ENCODE measurements around the gene PACRG. TPM values are rescaled to one million over a fixed set of nuclear protein-coding genes. Genes with fewer than 3 reads are reported as not detected.

Gene PACRG
- total RNA-seq, 1 donor from 2014 or later, result 1.1 TPM

- Mint-ChIP-seq H3K27me3 (ENCODE audit: low read depth) (no peaks in the 10 kb centered on the region), H3K4me3 (ENCODE audit: unreplicated experiment) (no peak overlapping the region), H3K36me3 (ENCODE audit: low read depth) (no peaks in the 10 kb centered on the region), H3K9me3 (ENCODE audit: low read depth) (peaks cover 7% of the 10 kb centered on the region), H3K27ac (ENCODE audit: unreplicated experiment) (no peak overlapping the region), H3K4me1 (ENCODE audit: low read depth) (no peaks in the 10 kb centered on the region)
- DNase-seq (ENCODE audit: low spot score), result no peak
- no peak for TF ChIP-seq CTCF (IDR thresholded peaks at IDR 0.05)
Observed at GRCh38 chr6:163048345-163048744, 320.6 kb downstream of the PACRG start.

GRCh38 chr6:163053667-163054344 is 326.0 kb downstream of the PACRG start:
- H3K9me3 Mint-ChIP-seq (ENCODE audit: low read depth), result peaks cover 7% of the 10 kb centered on the region
- H3K4me1 Mint-ChIP-seq (ENCODE audit: low read depth), result no peaks in the 10 kb centered on the region
- H3K36me3 Mint-ChIP-seq (ENCODE audit: low read depth), result no peaks in the 10 kb centered on the region
- no peak for TF ChIP-seq CTCF (IDR thresholded peaks at IDR 0.05)
- no peaks in the 10 kb centered on the region for H3K27me3 Mint-ChIP-seq (ENCODE audit: low read depth)
- no peak overlapping the region for H3K4me3 Mint-ChIP-seq (ENCODE audit: unreplicated experiment)
- DNase-seq (ENCODE audit: low spot score), result no peak
- H3K27ac Mint-ChIP-seq (ENCODE audit: unreplicated experiment), result no peak overlapping the region

DNA sequence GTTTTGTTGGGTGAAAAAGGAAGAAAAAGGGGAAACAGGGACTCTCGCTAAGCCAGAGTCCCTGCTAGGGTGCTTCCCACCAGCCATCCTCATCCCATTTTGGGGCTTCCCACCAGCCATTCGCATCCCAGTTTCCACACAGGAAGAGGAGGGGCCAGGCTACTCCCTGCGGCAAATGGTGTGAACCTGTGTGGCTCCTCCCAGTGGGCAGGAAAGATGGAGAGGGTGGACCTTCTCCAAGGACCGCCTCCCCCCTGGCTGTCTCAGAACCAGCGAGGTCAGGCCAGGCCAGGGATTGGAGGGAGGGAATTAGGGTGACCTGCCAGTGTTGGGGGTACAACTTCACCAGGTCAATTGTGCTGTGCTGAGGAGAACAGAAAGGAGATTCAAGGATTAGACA is 326.9 kb downstream of the PACRG start:
- Mint-ChIP-seq H3K36me3 (ENCODE audit: low read depth) (no peaks in the 10 kb centered on the region), H3K9me3 (ENCODE audit: low read depth) (peaks cover 9% of the 10 kb centered on the region), H3K4me3 (ENCODE audit: unreplicated experiment) (no peak overlapping the region), H3K27me3 (ENCODE audit: low read depth) (no peaks in the 10 kb centered on the region), H3K4me1 (ENCODE audit: low read depth) (no peaks in the 10 kb centered on the region), H3K27ac (ENCODE audit: unreplicated experiment) (no peak overlapping the region)
- no peak for TF ChIP-seq CTCF (IDR thresholded peaks at IDR 0.05)
- DNase-seq (ENCODE audit: low spot score), result no peak

DNA sequence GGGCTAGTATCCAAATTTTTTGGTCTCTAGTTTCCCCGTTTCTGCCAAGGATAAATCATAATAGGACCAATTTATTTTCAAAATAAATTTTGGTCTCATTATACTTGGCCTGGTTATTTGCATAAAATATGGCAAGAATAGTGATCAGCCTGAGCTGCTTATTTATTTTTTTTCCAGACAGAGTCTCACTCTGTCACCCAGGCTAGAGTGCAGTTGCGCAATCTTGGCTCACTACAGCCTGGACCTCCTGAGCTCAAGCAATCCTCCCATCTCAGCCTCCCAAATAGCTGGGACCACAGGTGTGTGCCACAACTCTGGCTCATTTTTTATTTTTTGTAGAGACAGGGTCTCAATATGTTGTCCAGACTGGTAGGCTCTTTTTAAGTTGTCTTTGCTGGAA is 329.5 kb downstream of the PACRG start:
- H3K9me3 Mint-ChIP-seq (ENCODE audit: low read depth), result peaks cover 3% of the 10 kb centered on the region
- H3K4me1 Mint-ChIP-seq (ENCODE audit: low read depth), result no peaks in the 10 kb centered on the region
- no peaks in the 10 kb centered on the region for H3K36me3 Mint-ChIP-seq (ENCODE audit: low read depth)
- H3K4me3 Mint-ChIP-seq (ENCODE audit: unreplicated experiment), result no peak overlapping the region
- DNase-seq (ENCODE audit: low spot score), result no peak
- no peak for TF ChIP-seq CTCF (IDR thresholded peaks at IDR 0.05)
- H3K27me3 Mint-ChIP-seq (ENCODE audit: low read depth), result no peaks in the 10 kb centered on the region
- no peak overlapping the region for H3K27ac Mint-ChIP-seq (ENCODE audit: unreplicated experiment)

DNA sequence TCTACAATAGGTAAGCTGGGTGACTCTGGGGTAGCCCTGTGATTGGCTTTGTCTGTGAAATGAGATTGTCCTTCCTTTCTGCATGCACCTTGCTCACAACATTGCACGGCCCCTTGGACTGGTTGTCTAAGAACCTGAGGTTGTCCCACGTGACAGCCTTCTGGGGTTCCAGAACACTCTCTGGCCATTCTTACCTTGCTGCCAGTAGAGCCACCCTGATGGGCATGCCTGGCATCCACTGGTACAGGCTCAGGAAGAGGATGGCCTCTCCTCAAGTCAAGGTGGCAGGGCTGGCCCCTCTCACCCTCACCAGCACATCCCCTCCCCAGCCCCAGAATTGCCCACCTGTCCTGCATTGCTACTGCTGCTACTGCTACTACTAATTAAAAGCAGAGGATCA is 335.0 kb downstream of the PACRG start:
- no peaks in the 10 kb centered on the region for H3K4me1 Mint-ChIP-seq (ENCODE audit: low read depth)
- H3K27me3 Mint-ChIP-seq (ENCODE audit: low read depth), result no peaks in the 10 kb centered on the region
- H3K4me3 Mint-ChIP-seq (ENCODE audit: unreplicated experiment), result no peak overlapping the region
- TF ChIP-seq CTCF (IDR thresholded peaks at IDR 0.05), result no peak
- no peak for DNase-seq (ENCODE audit: low spot score)
- H3K36me3 Mint-ChIP-seq (ENCODE audit: low read depth), result no peaks in the 10 kb centered on the region
- H3K9me3 Mint-ChIP-seq (ENCODE audit: low read depth), result peaks cover 3% of the 10 kb centered on the region
- H3K27ac Mint-ChIP-seq (ENCODE audit: unreplicated experiment), result no peak overlapping the region
